K562 (cell line): Measurements from ENCODE around the gene A2ML1.
"Not testable (repeated sequence)": the region's sequence is repeated elsewhere in the genome, so short reads cannot be mapped to it uniquely, and the experiment has no call there.

Experiments used
- BRD9 ChIP-seq: fragments of 450-650 bp; IDR thresholded peaks from 2 replicates; pipeline ENCODE4 v1.6.1; 2018; ENCODE audit warnings: low read depth; ENCODE audit not compliant: partially characterized antibody
- ETV6 ChIP-seq, 3 experiments: fragments of 150-350 bp in 1 of 3; sonication (generic) in 1 of 3; formaldehyde crosslinking in 1 of 3; IDR thresholded peaks; 2 replicates each; pipeline versions ENCODE4 v1.6.1 to v1.8.0; 2014 to 2022; ENCODE audit warnings: borderline replicate concordance in 2 of 3, low read depth in 2 of 3, antibody characterized with exemption in 1 of 3, low read length in 1 of 3, mild to moderate bottlenecking in 1 of 3, missing genetic modification reagents in 1 of 3
- GATA2 ChIP-seq: sonication (generic); formaldehyde crosslinking; IDR thresholded peaks from 2 replicates; pipeline ENCODE4 v1.4.0; 2020; ENCODE audit warnings: mild to moderate bottlenecking, missing genetic modification reagents
- IFI16 ChIP-seq: fragments of 250-450 bp; sonication (Bioruptor Pico); IDR thresholded peaks from 2 replicates; pipeline ENCODE4 v2.1.2; 2022; ENCODE audit warnings: mild to moderate bottlenecking, inconsistent platforms
- NEUROD1 ChIP-seq: fragments of 150-350 bp; IDR thresholded peaks from 2 replicates; pipeline ENCODE4 v1.6.1; 2014; ENCODE audit warnings: borderline replicate concordance, low read length, low read depth; ENCODE audit not compliant: partially characterized antibody
- RCOR1 ChIP-seq, 2 experiments: IDR thresholded peaks; 2 replicates each; pipeline ENCODE4 v1.6.1; 2012; ENCODE audit warnings: low read depth in 2 of 2, low read length in 2 of 2, borderline replicate concordance in 1 of 2, improper control_type of control experiment in 1 of 2
- ZSCAN29 ChIP-seq: fragments of 450-650 bp; IDR thresholded peaks from 2 replicates; pipeline ENCODE4 v1.6.1; 2017
- TF ChIP-seq, protein P1 (sequence below): fragments of 450-650 bp; IDR thresholded peaks from 2 replicates; pipeline ENCODE4 v1.6.1; 2016
- TF ChIP-seq, protein P2 (sequence below): sonication (generic); formaldehyde crosslinking; IDR thresholded peaks from 2 replicates; pipeline ENCODE4 v1.8.1; 2023; ENCODE audit warnings: mild to moderate bottlenecking, missing genetic modification reagents
- TF ChIP-seq, protein P3 (sequence below), 3 experiments: IDR thresholded peaks in 2 of 3; conservative IDR thresholded peaks in 1 of 3; 2 replicates each; pipeline ENCODE4 v1.5.1; 2011 to 2012; ENCODE audit warnings: low read length in 3 of 3, mild to moderate bottlenecking in 3 of 3, control low read depth in 2 of 3, improper control_type of control experiment in 1 of 3, inconsistent platforms in 1 of 3, low read depth in 1 of 3, mixed read lengths in 1 of 3, moderate library complexity in 1 of 3; ENCODE audit not compliant: insufficient read depth in 2 of 3
- TF ChIP-seq, protein P4 (sequence below): fragments of 200-800 bp; sonication (Bioruptor generic); IDR thresholded peaks from 2 replicates; pipeline ENCODE4 v1.6.1; 2016; ENCODE audit warnings: missing genetic modification characterization, missing compliant biosample characterization

DNA sequence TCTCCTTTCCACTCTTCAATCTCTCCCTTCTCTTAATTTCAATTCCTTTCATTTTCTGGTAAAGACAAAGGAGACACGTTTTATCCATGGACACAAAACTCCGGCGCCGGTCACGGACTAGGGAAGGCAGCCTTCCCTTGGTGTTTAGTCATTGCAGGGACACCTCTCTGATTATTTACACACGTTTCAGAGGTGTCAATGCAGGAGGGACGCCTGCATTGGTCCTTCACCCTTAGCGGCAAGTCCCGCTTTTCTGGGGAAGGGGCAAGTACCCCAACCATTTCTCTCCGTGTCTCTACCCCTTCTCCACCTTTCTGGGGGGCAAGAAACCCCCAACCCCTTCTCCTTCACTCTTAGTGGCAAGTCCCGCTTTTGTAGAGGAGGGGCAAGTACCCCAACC is 16.9 kb upstream of the A2ML1 start:
- TF ChIP-seq, protein P1, sequence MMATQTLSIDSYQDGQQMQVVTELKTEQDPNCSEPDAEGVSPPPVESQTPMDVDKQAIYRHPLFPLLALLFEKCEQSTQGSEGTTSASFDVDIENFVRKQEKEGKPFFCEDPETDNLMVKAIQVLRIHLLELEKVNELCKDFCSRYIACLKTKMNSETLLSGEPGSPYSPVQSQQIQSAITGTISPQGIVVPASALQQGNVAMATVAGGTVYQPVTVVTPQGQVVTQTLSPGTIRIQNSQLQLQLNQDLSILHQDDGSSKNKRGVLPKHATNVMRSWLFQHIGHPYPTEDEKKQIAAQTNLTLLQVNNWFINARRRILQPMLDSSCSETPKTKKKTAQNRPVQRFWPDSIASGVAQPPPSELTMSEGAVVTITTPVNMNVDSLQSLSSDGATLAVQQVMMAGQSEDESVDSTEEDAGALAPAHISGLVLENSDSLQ: not testable (repeated sequence)
- not testable (repeated sequence) for TF ChIP-seq NEUROD1; ZSCAN29; ETV6 (IDR thresholded peaks at IDR 0.05; ENCODE audit: borderline replicate concordance in 1 of 2, low read depth in 2 of 2, low read length in 1 of 2); ETV6 (CRISPR knock-in tag; IDR thresholded peaks at IDR 0.05; ENCODE audit: borderline replicate concordance); BRD9; IFI16; GATA2 (CRISPR knock-in tag); RCOR1 (IDR thresholded peaks at IDR 0.05; ENCODE audit: borderline replicate concordance in 1 of 2, low read depth in 2 of 2, low read length in 2 of 2)
- TF ChIP-seq, protein P2, sequence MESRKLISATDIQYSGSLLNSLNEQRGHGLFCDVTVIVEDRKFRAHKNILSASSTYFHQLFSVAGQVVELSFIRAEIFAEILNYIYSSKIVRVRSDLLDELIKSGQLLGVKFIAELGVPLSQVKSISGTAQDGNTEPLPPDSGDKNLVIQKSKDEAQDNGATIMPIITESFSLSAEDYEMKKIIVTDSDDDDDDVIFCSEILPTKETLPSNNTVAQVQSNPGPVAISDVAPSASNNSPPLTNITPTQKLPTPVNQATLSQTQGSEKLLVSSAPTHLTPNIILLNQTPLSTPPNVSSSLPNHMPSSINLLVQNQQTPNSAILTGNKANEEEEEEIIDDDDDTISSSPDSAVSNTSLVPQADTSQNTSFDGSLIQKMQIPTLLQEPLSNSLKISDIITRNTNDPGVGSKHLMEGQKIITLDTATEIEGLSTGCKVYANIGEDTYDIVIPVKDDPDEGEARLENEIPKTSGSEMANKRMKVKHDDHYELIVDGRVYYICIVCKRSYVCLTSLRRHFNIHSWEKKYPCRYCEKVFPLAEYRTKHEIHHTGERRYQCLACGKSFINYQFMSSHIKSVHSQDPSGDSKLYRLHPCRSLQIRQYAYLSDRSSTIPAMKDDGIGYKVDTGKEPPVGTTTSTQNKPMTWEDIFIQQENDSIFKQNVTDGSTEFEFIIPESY (CRISPR knock-in tag): not testable (repeated sequence)
- TF ChIP-seq, protein P3, sequence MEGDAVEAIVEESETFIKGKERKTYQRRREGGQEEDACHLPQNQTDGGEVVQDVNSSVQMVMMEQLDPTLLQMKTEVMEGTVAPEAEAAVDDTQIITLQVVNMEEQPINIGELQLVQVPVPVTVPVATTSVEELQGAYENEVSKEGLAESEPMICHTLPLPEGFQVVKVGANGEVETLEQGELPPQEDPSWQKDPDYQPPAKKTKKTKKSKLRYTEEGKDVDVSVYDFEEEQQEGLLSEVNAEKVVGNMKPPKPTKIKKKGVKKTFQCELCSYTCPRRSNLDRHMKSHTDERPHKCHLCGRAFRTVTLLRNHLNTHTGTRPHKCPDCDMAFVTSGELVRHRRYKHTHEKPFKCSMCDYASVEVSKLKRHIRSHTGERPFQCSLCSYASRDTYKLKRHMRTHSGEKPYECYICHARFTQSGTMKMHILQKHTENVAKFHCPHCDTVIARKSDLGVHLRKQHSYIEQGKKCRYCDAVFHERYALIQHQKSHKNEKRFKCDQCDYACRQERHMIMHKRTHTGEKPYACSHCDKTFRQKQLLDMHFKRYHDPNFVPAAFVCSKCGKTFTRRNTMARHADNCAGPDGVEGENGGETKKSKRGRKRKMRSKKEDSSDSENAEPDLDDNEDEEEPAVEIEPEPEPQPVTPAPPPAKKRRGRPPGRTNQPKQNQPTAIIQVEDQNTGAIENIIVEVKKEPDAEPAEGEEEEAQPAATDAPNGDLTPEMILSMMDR (IDR thresholded peaks at IDR 0.05 in 2 of 3, conservative IDR thresholded peaks at IDR 0.05 in 1 of 3; ENCODE audit: insufficient read depth in 2 of 3, low read depth in 1 of 3, low read length in 3 of 3): not testable (repeated sequence)
- TF ChIP-seq, protein P4, sequence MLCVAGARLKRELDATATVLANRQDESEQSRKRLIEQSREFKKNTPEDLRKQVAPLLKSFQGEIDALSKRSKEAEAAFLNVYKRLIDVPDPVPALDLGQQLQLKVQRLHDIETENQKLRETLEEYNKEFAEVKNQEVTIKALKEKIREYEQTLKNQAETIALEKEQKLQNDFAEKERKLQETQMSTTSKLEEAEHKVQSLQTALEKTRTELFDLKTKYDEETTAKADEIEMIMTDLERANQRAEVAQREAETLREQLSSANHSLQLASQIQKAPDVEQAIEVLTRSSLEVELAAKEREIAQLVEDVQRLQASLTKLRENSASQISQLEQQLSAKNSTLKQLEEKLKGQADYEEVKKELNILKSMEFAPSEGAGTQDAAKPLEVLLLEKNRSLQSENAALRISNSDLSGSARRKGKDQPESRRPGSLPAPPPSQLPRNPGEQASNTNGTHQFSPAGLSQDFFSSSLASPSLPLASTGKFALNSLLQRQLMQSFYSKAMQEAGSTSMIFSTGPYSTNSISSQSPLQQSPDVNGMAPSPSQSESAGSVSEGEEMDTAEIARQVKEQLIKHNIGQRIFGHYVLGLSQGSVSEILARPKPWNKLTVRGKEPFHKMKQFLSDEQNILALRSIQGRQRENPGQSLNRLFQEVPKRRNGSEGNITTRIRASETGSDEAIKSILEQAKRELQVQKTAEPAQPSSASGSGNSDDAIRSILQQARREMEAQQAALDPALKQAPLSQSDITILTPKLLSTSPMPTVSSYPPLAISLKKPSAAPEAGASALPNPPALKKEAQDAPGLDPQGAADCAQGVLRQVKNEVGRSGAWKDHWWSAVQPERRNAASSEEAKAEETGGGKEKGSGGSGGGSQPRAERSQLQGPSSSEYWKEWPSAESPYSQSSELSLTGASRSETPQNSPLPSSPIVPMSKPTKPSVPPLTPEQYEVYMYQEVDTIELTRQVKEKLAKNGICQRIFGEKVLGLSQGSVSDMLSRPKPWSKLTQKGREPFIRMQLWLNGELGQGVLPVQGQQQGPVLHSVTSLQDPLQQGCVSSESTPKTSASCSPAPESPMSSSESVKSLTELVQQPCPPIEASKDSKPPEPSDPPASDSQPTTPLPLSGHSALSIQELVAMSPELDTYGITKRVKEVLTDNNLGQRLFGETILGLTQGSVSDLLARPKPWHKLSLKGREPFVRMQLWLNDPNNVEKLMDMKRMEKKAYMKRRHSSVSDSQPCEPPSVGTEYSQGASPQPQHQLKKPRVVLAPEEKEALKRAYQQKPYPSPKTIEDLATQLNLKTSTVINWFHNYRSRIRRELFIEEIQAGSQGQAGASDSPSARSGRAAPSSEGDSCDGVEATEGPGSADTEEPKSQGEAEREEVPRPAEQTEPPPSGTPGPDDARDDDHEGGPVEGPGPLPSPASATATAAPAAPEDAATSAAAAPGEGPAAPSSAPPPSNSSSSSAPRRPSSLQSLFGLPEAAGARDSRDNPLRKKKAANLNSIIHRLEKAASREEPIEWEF (CRISPR knock-in tag): not testable (repeated sequence)
